ENCODE measurements around the gene ASCC1.
"Not testable (repeated sequence)": the region's sequence is repeated elsewhere in the genome, so short reads cannot be mapped to it uniquely, and the experiment has no call there.

The ASCC1 gene

DNA sequence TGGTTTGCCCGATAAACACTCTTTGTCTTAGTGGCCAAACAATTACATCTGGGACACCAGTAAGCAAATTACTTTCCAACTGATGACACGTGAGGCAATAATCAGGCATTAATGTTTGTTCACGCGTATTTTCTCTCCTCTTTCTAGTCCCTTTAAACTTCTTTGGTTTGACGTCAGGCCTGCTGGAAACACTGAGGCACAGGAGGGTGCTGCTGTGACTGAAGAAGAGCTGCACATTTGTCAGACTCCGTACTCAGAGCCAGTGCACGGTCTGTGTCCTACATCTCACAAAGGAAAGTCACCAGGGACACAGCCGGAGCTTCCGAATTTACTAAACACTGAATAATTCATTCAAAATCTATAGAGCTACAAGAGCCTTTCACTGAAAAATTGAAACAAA is 57.9 kb downstream of the ASCC1 start:
- Histone ChIP-seq H3K4me2 (ENCODE audit: low read depth, low read length, poor library complexity, severe bottlenecking) (no peak overlapping the region), H3K36me3 (ENCODE audit: low read length) (0 out of 2 replicates have a peak, but pooled peaks cover 5% of the 10 kb centered on the region), H2AFZ (ENCODE audit: low read depth, low read length, severe bottlenecking) (no peak overlapping the region), H3F3A (ENCODE audit: insufficient read depth) (no peaks in the 10 kb centered on the region), H3K27ac (ENCODE audit: low read depth, low read length) (no peak overlapping the region), H3K9me3 (ENCODE audit: insufficient read depth, low read length) (no peaks in the 10 kb centered on the region), H3K9ac (ENCODE audit: low read length) (no peak overlapping the region), H3K4me3 (ENCODE audit: insufficient read depth, low read length, poor library complexity, severe bottlenecking) (no peak overlapping the region), H3K27me3 (ENCODE audit: low read length) (no peaks in the 10 kb centered on the region), H3K9me2 (replicated peaks; ENCODE audit: insufficient read depth, low read length) (no peaks in the 10 kb centered on the region), H3K79me2 (ENCODE audit: insufficient read depth, low read length) (no peaks in the 10 kb centered on the region), H4K20me1 (ENCODE audit: low read depth, low read length) (no peaks in the 10 kb centered on the region)
- TF ChIP-seq, protein P1, sequence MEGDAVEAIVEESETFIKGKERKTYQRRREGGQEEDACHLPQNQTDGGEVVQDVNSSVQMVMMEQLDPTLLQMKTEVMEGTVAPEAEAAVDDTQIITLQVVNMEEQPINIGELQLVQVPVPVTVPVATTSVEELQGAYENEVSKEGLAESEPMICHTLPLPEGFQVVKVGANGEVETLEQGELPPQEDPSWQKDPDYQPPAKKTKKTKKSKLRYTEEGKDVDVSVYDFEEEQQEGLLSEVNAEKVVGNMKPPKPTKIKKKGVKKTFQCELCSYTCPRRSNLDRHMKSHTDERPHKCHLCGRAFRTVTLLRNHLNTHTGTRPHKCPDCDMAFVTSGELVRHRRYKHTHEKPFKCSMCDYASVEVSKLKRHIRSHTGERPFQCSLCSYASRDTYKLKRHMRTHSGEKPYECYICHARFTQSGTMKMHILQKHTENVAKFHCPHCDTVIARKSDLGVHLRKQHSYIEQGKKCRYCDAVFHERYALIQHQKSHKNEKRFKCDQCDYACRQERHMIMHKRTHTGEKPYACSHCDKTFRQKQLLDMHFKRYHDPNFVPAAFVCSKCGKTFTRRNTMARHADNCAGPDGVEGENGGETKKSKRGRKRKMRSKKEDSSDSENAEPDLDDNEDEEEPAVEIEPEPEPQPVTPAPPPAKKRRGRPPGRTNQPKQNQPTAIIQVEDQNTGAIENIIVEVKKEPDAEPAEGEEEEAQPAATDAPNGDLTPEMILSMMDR (IDR thresholded peaks at IDR 0.05; ENCODE audit: insufficient read depth, low read length, poor library complexity, severe bottlenecking), result no peak
- no peak for TF ChIP-seq EZH2phosphoT487 (conservative IDR thresholded peaks at IDR 0.05; ENCODE audit: low read length)

DNA sequence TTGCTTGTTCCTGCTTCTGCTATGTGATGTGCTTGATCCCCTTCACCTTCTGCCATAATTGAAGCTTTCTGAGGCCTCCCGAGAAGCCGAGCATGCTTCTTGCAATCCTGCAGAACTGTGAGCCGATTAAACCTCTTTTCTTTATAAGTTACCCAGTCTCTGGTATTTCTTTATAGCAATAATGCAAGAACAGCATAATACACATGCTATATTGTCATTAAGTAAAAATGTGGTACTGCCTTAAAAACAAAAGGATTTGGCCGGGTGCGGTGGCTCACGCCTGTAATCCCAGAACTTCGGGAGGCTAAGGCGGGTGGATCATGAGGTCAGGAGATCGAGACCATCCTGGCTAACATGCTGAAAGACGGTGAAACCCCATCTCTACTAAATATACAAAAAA is 59.9 kb downstream of the ASCC1 start:
- Histone ChIP-seq H4K20me1 (ENCODE audit: low read depth, low read length) (no peaks in the 10 kb centered on the region), H3F3A (ENCODE audit: insufficient read depth) (no peaks in the 10 kb centered on the region), H3K4me3 (ENCODE audit: insufficient read depth, low read length, poor library complexity, severe bottlenecking) (no peak overlapping the region), H2AFZ (ENCODE audit: low read depth, low read length, severe bottlenecking) (no peak overlapping the region), H3K27ac (ENCODE audit: low read depth, low read length) (no peak overlapping the region), H3K79me2 (ENCODE audit: insufficient read depth, low read length) (no peaks in the 10 kb centered on the region), H3K9me3 (ENCODE audit: insufficient read depth, low read length) (no peaks in the 10 kb centered on the region), H3K4me2 (ENCODE audit: low read depth, low read length, poor library complexity, severe bottlenecking) (no peak overlapping the region), H3K9ac (ENCODE audit: low read length) (no peak overlapping the region), H3K9me2 (replicated peaks; ENCODE audit: insufficient read depth, low read length) (no peaks in the 10 kb centered on the region), H3K27me3 (ENCODE audit: low read length) (no peaks in the 10 kb centered on the region), H3K36me3 (ENCODE audit: low read length) (0 out of 2 replicates have a peak, but pooled peaks cover 2% of the 10 kb centered on the region)
- TF ChIP-seq EZH2phosphoT487 (conservative IDR thresholded peaks at IDR 0.05; ENCODE audit: low read length), result no peak
- TF ChIP-seq, protein P1 (IDR thresholded peaks at IDR 0.05; ENCODE audit: insufficient read depth, low read length, poor library complexity, severe bottlenecking), result no peak

DNA sequence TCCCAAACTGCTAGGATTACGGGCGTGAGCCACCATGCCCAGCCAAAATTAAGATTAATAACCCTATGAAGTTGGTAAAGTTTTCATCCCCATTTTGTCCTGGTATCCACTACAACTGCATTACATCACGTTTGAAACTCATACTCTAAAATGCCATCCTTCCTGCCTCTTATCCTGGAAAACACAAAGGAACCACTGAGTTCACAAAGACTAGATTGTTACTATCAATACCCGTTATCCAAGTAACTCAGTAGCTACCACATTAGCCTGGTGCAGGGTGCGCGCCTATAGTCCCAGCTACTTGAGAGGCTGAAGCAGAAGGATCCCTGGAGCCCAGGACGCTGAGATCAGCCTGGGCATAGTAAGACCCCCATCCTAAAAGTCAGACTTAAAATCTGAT is 63.8 kb downstream of the ASCC1 start:
- Histone ChIP-seq H3K79me2 (ENCODE audit: insufficient read depth, low read length) (no peaks in the 10 kb centered on the region), H3K4me2 (ENCODE audit: low read depth, low read length, poor library complexity, severe bottlenecking) (no peak overlapping the region), H3K9ac (ENCODE audit: low read length) (no peak overlapping the region), H3K36me3 (ENCODE audit: low read length) (no peaks in the 10 kb centered on the region), H4K20me1 (ENCODE audit: low read depth, low read length) (no peaks in the 10 kb centered on the region), H3K9me3 (ENCODE audit: insufficient read depth, low read length) (no peaks in the 10 kb centered on the region), H3F3A (ENCODE audit: insufficient read depth) (no peaks in the 10 kb centered on the region), H3K9me2 (replicated peaks; ENCODE audit: insufficient read depth, low read length) (no peaks in the 10 kb centered on the region), H2AFZ (ENCODE audit: low read depth, low read length, severe bottlenecking) (no peak overlapping the region), H3K4me3 (ENCODE audit: insufficient read depth, low read length, poor library complexity, severe bottlenecking) (no peak overlapping the region), H3K27me3 (ENCODE audit: low read length) (no peaks in the 10 kb centered on the region), H3K27ac (ENCODE audit: low read depth, low read length) (no peak overlapping the region)
- TF ChIP-seq, protein P1 (IDR thresholded peaks at IDR 0.05; ENCODE audit: insufficient read depth, low read length, poor library complexity, severe bottlenecking), result no peak
- TF ChIP-seq EZH2phosphoT487 (conservative IDR thresholded peaks at IDR 0.05; ENCODE audit: low read length), result no peak

DNA sequence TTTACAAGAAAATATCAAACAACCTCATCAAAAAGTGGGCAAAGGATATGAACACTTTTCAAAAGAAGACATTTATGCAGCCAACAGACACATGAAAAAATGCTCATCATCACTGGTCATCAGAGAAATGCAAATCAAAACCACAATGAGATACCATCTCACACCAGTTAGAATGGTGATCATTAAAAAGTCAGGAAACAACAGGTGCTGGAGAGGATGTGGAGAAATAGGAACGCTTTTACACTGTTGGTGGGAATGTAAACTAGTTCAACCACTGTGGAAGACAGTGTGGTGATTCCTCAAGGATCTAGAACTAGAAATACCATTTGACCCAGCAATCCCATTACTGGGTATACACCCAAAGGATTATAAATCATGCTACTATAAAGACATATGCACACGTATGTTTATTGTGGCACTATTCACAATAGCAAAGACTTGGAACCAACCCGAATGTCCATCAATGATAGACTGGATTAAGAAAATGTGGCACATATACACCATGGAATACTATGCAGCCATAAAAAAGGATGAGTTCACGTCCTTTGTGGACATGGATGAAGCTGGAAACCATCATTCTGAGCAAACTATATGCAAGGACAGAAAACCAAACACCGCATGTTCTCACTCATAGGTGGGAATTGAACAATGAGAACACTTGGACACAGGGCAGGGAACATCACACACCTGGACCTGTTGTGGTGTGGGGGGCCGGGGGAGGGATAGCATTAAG is 65.2 kb downstream of the ASCC1 start:
- not testable (repeated sequence) for H3F3A ChIP-seq (ENCODE audit: insufficient read depth); H3K27me3 ChIP-seq (ENCODE audit: low read length); H3K9me3 ChIP-seq (ENCODE audit: insufficient read depth, low read length); H3K79me2 ChIP-seq (ENCODE audit: insufficient read depth, low read length); H3K9ac ChIP-seq (ENCODE audit: low read length); H4K20me1 ChIP-seq (ENCODE audit: low read depth, low read length); H3K36me3 ChIP-seq (ENCODE audit: low read length); H2AFZ ChIP-seq (ENCODE audit: low read depth, low read length, severe bottlenecking); H3K27ac ChIP-seq (ENCODE audit: low read depth, low read length); H3K4me3 ChIP-seq (ENCODE audit: insufficient read depth, low read length, poor library complexity, severe bottlenecking); H3K9me2 ChIP-seq (replicated peaks; ENCODE audit: insufficient read depth, low read length); H3K4me2 ChIP-seq (ENCODE audit: low read depth, low read length, poor library complexity, severe bottlenecking)

DNA sequence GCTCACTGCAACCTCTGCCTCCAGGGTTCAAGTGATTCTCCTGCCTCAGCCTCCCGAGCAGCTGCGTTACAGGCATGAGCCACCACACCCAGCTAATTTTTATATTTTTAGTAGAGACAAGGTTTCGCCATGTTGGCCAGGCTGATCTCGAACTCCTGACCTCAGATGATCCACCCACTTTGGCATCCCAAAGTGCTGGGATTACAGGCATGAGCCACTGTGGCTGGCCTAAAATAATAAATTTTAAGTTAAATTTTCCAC is 68.8 kb downstream of the ASCC1 start:
- not testable (repeated sequence) for H3K9me2 ChIP-seq (replicated peaks; ENCODE audit: insufficient read depth, low read length); H3K36me3 ChIP-seq (ENCODE audit: low read length); H3K9ac ChIP-seq (ENCODE audit: low read length); H2AFZ ChIP-seq (ENCODE audit: low read depth, low read length, severe bottlenecking); H3F3A ChIP-seq (ENCODE audit: insufficient read depth); H3K9me3 ChIP-seq (ENCODE audit: insufficient read depth, low read length); H3K27ac ChIP-seq (ENCODE audit: low read depth, low read length); H3K27me3 ChIP-seq (ENCODE audit: low read length); H4K20me1 ChIP-seq (ENCODE audit: low read depth, low read length); H3K79me2 ChIP-seq (ENCODE audit: insufficient read depth, low read length); H3K4me3 ChIP-seq (ENCODE audit: insufficient read depth, low read length, poor library complexity, severe bottlenecking); H3K4me2 ChIP-seq (ENCODE audit: low read depth, low read length, poor library complexity, severe bottlenecking)

All from SU-DHL-6 (cell line).